ENCODE measurements around the gene CAMK2D. TPM values are rescaled to one million over a fixed set of nuclear protein-coding genes. Genes with fewer than 3 reads are reported as not detected.
"Not testable (repeated sequence)": the region's sequence is repeated elsewhere in the genome, so short reads cannot be mapped to it uniquely, and the experiment has no call there.

The CAMK2D gene
- total RNA-seq, 2 donors from 2014 or later = 85.0 to 92.9 TPM

DNA sequence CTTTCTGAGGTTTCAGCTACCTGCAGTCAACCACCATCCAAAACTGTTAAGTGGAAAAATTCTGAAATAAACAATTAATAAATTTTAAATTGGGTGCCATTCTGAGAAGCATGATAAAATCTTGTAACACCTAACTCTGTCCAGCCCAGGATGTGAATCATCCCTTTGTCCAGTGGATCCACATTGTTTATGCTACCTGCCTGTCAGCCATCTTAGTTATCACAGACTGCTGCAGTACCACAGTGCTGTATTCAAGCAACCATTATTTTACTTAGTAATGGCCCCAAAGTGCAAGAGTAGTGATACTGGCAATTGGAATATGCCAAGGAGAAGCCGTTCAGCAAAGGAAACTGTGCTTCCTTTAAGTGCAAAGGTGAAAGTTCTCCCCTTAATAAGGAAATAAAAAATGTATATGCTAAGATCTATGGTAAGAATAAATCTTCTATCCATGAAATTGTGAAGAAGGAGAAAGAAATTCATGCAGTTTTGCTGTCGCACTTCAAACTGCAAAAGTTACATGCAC lies 20.6 kb downstream of the CAMK2D start:
- no peak overlapping the region for H3K27ac Mint-ChIP-seq
- H3K27me3 Mint-ChIP-seq (ENCODE audit: low read depth) = no peaks in the 10 kb centered on the region
- no peak for DNase-seq
- H3K4me1 Mint-ChIP-seq (ENCODE audit: low read depth) = peaks cover 51% of the 10 kb centered on the region
- peaks cover 6 to 25% of the 10 kb centered on the region in 2 donors for H3K36me3 Mint-ChIP-seq (ENCODE audit: insufficient read depth in 2 of 2)
- ATAC-seq (replicated peaks in 1 of 2) = no peak
- no peaks in the 10 kb centered on the region for H3K9me3 Mint-ChIP-seq
- no peak overlapping the region for H3K4me3 Mint-ChIP-seq

DNA sequence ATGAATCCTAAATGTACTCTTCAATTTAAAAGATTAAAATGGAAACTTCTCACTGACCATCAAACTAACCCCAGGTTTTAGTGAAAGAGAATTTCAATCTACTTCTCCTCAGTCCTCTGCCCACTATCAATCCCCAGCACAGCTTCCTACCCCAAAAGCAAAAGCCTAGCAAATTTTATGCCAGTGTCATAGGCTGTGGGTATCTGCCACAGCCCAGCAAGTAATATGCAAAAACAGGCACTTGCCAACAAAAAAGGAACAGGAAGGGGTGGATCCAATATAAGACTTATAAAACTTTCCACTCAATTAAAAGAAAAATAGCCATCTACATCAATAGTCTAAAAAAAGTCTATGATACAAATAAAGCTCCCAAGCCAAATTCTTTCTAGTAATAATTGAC lies 22.3 kb downstream of the CAMK2D start:
- Mint-ChIP-seq H3K27ac (peak overlapping the region; percentile 14), H3K36me3 (ENCODE audit: insufficient read depth in 2 of 2) (peaks cover 7 to 37% of the 10 kb centered on the region in 2 donors), H3K27me3 (ENCODE audit: low read depth) (no peaks in the 10 kb centered on the region), H3K4me3 (peak overlapping the region in 1 of 2 donors; percentile 4), H3K9me3 (no peaks in the 10 kb centered on the region), H3K4me1 (ENCODE audit: low read depth) (peaks cover 60% of the 10 kb centered on the region)
- ATAC-seq (replicated peaks in 1 of 2) = no peak
- DNase-seq = no peak

- Mint-ChIP-seq H3K9me3 (no peaks in the 10 kb centered on the region), H3K36me3 (ENCODE audit: insufficient read depth in 2 of 2) (peaks cover 7 to 37% of the 10 kb centered on the region in 2 donors), H3K27me3 (ENCODE audit: low read depth) (no peaks in the 10 kb centered on the region), H3K4me3 (no peak overlapping the region), H3K27ac (no peak overlapping the region), H3K4me1 (ENCODE audit: low read depth) (peaks cover 70% of the 10 kb centered on the region)
- no peak for DNase-seq
- no peak for ATAC-seq (replicated peaks in 1 of 2)
These were observed 23.3 kb downstream of the CAMK2D start for GRCh38 chr4:113738251-113738650.

DNA sequence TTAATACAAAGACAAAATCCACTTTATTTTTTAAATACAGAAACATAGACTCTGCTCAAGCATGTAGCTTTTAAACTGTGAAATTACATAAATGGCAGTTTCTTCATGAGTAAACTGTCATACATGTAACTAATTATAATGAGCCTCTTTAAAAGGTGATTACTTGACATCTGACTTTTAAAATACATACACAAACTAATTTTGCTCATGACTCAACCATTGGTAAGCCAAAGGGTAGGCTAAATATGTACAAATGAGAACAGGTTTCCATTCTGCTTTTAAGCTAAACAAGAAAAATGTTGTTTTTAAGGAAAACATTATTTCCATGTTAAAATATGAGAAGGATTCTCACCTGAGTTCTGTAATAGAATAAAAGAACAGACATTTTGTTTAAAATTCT lies 27.9 kb downstream of the CAMK2D start:
- H3K36me3 Mint-ChIP-seq (ENCODE audit: insufficient read depth in 2 of 2) = peaks cover 11 to 35% of the 10 kb centered on the region in 2 donors

GRCh38 chr4:113732967-113733527 lies 28.5 kb downstream of the CAMK2D start:
- Mint-ChIP-seq H3K27me3 (ENCODE audit: low read depth) (no peaks in the 10 kb centered on the region), H3K27ac (peak overlapping the region; percentile 10), H3K4me1 (ENCODE audit: low read depth) (peaks cover 86% of the 10 kb centered on the region), H3K36me3 (ENCODE audit: insufficient read depth in 2 of 2) (peaks cover 12 to 35% of the 10 kb centered on the region in 2 donors), H3K4me3 (peak overlapping the region; percentile 17 to 35), H3K9me3 (no peaks in the 10 kb centered on the region)
- peak; percentile 64 to 70 for ATAC-seq (replicated peaks in 1 of 2)
- DNase-seq = no peak

More for the DNA sequence above, 27.9 kb downstream of the CAMK2D start:
- no peak for DNase-seq
- ATAC-seq (replicated peaks in 1 of 2) = no peak
- no peaks in the 10 kb centered on the region for H3K9me3 Mint-ChIP-seq
- H3K27me3 Mint-ChIP-seq (ENCODE audit: low read depth) = no peaks in the 10 kb centered on the region
- H3K27ac Mint-ChIP-seq = no peak overlapping the region
- peak overlapping the region in 1 of 2 donors; percentile 17 for H3K4me3 Mint-ChIP-seq
- peaks cover 80% of the 10 kb centered on the region for H3K4me1 Mint-ChIP-seq (ENCODE audit: low read depth)

- H3K4me3 Mint-ChIP-seq = peak overlapping the region; percentile 45 to 73
- DNase-seq (no peak), ATAC-seq (replicated peaks in 1 of 2) (peak; percentile 63 to 76)
- peak overlapping the region; percentile 89 for H3K27ac Mint-ChIP-seq
- peaks cover 12 to 31% of the 10 kb centered on the region in 2 donors for H3K36me3 Mint-ChIP-seq (ENCODE audit: insufficient read depth in 2 of 2)
- H3K27me3 Mint-ChIP-seq (ENCODE audit: low read depth) = no peaks in the 10 kb centered on the region
- H3K4me1 Mint-ChIP-seq (ENCODE audit: low read depth) = peaks cover 91% of the 10 kb centered on the region
- H3K9me3 Mint-ChIP-seq = no peaks in the 10 kb centered on the region
These were observed 30.9 kb downstream of the CAMK2D start for GRCh38 chr4:113730467-113731216.

DNA sequence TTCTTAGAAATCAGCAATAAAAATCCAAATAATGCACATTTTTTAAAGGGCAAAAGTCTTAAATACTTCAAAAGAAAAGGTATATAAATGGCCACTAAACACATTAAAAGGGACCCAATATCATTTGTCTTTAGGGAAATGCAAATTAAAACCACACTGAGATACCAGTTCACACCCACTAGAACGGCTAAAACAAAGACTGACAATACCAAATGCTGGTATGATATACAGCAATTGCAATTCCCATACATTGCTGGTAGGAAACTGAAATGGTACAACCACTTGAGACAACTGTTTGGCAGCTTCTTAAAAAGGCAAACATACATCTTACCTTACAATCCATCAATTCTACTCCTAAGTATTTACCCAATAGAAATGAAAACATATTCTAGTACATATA lies 33.7 kb downstream of the CAMK2D start:
- Mint-ChIP-seq H3K27me3 (ENCODE audit: low read depth) (no peaks in the 10 kb centered on the region), H3K36me3 (ENCODE audit: insufficient read depth in 2 of 2) (peaks cover 10 to 18% of the 10 kb centered on the region in 2 donors), H3K4me3 (peak overlapping the region in 1 of 2 donors; percentile 54), H3K27ac (peak overlapping the region; percentile 90), H3K4me1 (ENCODE audit: low read depth) (peaks cover 68% of the 10 kb centered on the region), H3K9me3 (no peaks in the 10 kb centered on the region)
- ATAC-seq (replicated peaks in 1 of 2) (no peak), DNase-seq (no peak)

DNA sequence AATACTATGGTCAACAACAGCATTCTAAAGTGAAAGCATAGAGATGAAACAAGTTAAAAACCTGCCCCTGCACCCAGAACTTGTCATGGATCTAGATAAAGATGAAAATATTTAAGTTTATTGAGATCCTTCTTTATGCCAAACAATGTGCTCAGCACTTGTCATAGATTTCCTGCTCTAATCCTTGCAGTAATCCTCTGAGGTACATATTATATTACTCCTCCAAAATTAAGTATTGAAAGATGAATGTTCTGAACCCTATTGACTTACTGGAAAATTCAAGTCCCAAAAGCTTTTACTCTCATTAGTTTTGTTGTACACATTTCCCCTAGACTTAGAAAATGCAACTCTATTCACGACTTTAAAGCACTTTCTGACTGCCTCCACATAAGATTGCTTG lies 35.6 kb downstream of the CAMK2D start:
- no peaks in the 10 kb centered on the region for H3K9me3 Mint-ChIP-seq
- ATAC-seq (replicated peaks in 1 of 2) = no peak
- H3K4me1 Mint-ChIP-seq (ENCODE audit: low read depth) = peaks cover 51% of the 10 kb centered on the region
- H3K4me3 Mint-ChIP-seq = peak overlapping the region in 1 of 2 donors; percentile 18
- peaks cover 12 to 20% of the 10 kb centered on the region in 2 donors for H3K36me3 Mint-ChIP-seq (ENCODE audit: insufficient read depth in 2 of 2)
- no peak overlapping the region for H3K27ac Mint-ChIP-seq
- no peak for DNase-seq
- H3K27me3 Mint-ChIP-seq (ENCODE audit: low read depth) = no peaks in the 10 kb centered on the region

DNA sequence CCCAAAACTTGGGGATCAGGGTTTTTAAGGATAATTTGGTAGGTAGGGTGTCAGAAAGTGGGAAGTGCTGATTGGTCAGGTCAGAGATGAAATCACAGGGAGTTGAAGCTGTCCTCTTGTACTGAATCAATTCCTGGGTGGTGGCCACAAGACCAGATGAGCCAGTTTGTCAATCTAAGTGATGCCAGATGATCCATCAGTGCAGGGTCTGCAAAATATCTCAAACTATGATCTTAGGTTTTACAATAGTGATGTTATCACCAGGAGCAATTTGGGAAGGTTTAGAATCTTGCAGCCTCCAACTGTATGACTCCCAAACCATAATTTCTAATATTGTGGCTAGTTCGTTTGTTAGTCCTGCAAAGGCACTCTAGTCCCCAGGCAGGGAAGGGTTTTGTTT lies 43.3 kb downstream of the CAMK2D start:
- ATAC-seq (replicated peaks in 1 of 2) = no peak
- no peak overlapping the region for H3K27ac Mint-ChIP-seq
- H3K4me1 Mint-ChIP-seq (ENCODE audit: low read depth) = peaks cover 18% of the 10 kb centered on the region
- H3K9me3 Mint-ChIP-seq = peaks cover 0 to 2% of the 10 kb centered on the region in 2 donors
- peaks cover 6 to 16% of the 10 kb centered on the region in 2 donors for H3K36me3 Mint-ChIP-seq (ENCODE audit: insufficient read depth in 2 of 2)
- no peak for DNase-seq
- H3K27me3 Mint-ChIP-seq (ENCODE audit: low read depth) = no peaks in the 10 kb centered on the region
- H3K4me3 Mint-ChIP-seq = no peak overlapping the region

DNA sequence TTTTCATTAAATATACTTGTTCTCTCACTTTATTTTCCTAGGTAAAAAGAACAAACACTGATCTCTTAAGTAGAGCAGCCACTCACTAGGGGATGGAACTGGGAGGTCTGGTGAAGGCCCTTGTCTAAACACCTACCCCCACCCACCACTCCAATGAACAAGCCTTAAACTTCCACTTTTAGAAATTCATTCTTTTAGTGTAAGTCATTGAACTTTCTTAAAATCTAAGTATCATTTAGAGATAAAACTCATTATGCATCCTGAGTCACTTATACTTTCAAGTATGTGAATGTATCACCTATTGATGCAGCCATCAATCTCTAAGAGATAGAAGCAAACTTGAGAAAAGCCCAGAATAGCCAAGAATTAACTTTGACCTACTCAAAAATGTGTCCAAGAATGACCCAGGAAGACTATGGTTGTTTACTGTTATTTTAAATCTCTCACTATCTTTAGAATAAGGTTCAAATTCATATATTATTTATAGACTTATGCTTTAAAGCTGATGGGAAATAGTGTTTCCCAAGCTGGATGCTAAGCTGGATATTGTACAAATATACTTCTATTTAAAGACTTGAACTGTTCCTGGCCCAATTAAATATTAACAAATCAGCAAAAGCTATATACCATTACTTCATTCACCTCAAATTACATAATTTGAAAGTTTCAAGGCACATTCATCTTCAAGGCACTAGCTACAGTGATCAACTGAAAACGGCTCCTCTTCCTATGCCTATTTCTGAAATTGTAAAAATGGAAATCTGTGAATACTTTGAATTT lies 49.5 kb downstream of the CAMK2D start:
- H3K4me3 Mint-ChIP-seq = no peak overlapping the region
- H3K27ac Mint-ChIP-seq = no peak overlapping the region
- no peaks in the 10 kb centered on the region for H3K27me3 Mint-ChIP-seq (ENCODE audit: low read depth)
- peaks cover 41% of the 10 kb centered on the region for H3K4me1 Mint-ChIP-seq (ENCODE audit: low read depth)
- DNase-seq (no peak), ATAC-seq (replicated peaks in 1 of 2) (peak; percentile 45 to 76)
- peaks cover 0 to 2% of the 10 kb centered on the region in 2 donors for H3K9me3 Mint-ChIP-seq
- peaks cover under 1 to 5% of the 10 kb centered on the region in 2 donors for H3K36me3 Mint-ChIP-seq (ENCODE audit: insufficient read depth in 2 of 2)

GRCh38 chr4:113708250-113708649 lies 53.3 kb downstream of the CAMK2D start:
- H3K27ac Mint-ChIP-seq = no peak overlapping the region
- H3K4me1 Mint-ChIP-seq (ENCODE audit: low read depth) = peaks cover 63% of the 10 kb centered on the region
- H3K9me3 Mint-ChIP-seq = no peaks in the 10 kb centered on the region
- no peaks in the 10 kb centered on the region for H3K27me3 Mint-ChIP-seq (ENCODE audit: low read depth)
- peaks cover 1 to 6% of the 10 kb centered on the region in 2 donors for H3K36me3 Mint-ChIP-seq (ENCODE audit: insufficient read depth in 2 of 2)
- DNase-seq (no peak), ATAC-seq (replicated peaks in 1 of 2) (no peak)
- H3K4me3 Mint-ChIP-seq = no peak overlapping the region

DNA sequence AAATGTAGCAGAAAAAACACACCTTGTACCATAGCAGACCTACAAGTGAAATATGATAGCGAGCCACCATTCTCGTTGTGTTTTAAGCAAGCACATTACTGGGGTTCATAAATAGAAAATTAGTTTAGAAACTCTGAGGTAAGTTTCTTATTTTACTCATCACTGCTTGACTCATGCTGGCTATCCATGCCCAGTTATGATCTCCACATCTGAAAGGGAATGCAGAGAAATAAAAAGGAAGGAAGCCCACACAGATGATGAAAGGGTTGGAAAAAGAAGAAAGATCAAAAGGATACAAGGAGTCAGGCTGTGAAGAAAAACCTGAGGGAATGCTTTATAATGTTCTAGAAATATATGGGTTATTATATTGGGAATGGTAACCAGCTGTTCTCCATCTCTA lies 54.5 kb downstream of the CAMK2D start:
- Mint-ChIP-seq H3K27me3 (ENCODE audit: low read depth) (no peaks in the 10 kb centered on the region), H3K27ac (no peak overlapping the region), H3K36me3 (ENCODE audit: insufficient read depth in 2 of 2) (peaks cover 1 to 5% of the 10 kb centered on the region in 2 donors), H3K4me3 (peak overlapping the region in 1 of 2 donors; percentile 13), H3K4me1 (ENCODE audit: low read depth) (peaks cover 59% of the 10 kb centered on the region), H3K9me3 (no peaks in the 10 kb centered on the region)
- ATAC-seq (replicated peaks in 1 of 2) (peak in 1 of 2 donors; percentile 25), DNase-seq (no peak)

DNA sequence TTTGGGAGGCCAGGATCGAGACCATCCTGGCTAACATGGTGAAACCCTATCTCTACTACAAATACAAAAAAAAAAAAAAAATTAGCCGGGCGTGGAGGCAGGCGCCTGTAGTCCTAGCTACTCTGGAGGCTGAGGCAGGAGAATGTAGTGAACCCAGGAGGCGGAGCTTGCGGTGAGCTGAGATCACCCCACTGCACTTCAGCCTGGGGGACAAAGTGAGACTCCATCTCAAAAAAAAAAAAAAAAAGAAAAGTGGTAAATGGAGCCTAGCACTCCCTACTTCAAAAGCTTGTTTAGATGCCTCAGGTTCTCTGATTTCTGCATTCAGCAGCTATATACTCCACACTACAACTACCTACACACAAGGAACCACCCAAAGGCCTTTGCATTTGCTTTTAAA lies 56.4 kb downstream of the CAMK2D start:
- peaks cover 62% of the 10 kb centered on the region for H3K4me1 Mint-ChIP-seq (ENCODE audit: low read depth)
- not testable (repeated sequence) for H3K9me3 Mint-ChIP-seq

More for the DNA sequence above, 56.4 kb downstream of the CAMK2D start:
- not testable (repeated sequence) for H3K4me3 Mint-ChIP-seq; H3K27ac Mint-ChIP-seq; H3K27me3 Mint-ChIP-seq (ENCODE audit: low read depth); ATAC-seq (replicated peaks in 1 of 2); DNase-seq; H3K36me3 Mint-ChIP-seq (ENCODE audit: insufficient read depth in 2 of 2)
